GM19468 (cell line): Measurements from ENCODE around the gene RRP7A.
"Not testable (repeated sequence)": the region's sequence is repeated elsewhere in the genome, so short reads cannot be mapped to it uniquely, and the experiment has no call there.

ENCODE experiments used
- ATAC-seq: cut with Tn5 transposase; IDR thresholded peaks from one replicate; pipeline ENCODE4 v1.9.1; 2021; ENCODE audit warnings: mild to moderate bottlenecking, moderate library complexity, moderate number of reproducible peaks; ENCODE audit not compliant: unreplicated experiment; ENCODE audit errors: extremely low read depth

The RRP7A gene

DNA sequence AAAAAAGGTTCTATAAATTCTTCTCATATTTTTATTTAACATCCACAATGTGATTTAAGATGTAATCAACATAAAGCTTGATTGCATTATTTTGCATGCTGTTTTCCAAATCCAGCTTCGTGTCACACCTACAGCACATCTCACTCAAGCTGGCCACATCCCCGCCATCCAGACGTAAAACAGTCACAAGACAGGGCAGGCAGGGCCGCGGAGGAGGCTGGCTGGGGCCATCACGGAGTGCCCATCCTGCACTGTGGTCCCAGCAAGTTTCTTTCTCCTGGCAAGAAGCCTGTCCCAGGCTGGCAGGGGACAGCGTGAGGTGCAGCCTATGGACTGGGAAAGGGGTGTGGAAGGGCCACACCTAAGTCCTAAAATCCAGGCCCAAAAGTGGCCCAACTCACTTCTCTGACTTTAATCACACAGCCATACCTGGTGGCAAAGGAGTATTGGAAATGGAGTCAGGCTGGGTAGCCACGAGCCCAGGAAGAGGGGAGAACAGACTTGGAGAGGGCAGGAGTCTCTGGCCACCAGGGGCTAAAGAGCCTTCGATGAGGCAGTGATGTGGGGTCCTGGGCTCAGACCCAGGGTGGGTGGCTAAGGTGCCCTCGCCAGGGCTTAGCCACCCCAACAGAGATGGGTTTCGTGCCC lies 11.1 kb downstream of the RRP7A start:
- not testable (repeated sequence) for ATAC-seq

DNA sequence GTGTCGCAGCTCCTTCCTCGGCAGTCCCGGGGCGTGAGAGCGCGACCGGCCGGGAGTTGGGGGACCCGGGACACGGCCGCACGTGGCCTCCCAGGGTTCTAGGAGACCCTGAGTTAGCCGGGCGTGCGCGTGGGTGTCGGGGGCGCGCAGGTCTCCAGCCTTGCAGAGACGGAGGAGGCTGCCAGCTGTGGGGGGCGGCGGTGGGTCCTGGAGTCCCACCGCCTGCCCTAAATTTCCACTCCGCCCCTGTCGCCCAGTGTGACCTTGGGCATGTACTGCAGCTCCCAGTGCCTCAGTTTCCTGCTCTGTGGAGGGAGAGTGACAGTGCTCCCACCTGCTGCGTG lies 18.8 kb downstream of the RRP7A start:
- no peak for ATAC-seq

- ATAC-seq: no peak
These were observed 19.3 kb downstream of the RRP7A start for GRCh38 chr22:42500161-42500835.

DNA sequence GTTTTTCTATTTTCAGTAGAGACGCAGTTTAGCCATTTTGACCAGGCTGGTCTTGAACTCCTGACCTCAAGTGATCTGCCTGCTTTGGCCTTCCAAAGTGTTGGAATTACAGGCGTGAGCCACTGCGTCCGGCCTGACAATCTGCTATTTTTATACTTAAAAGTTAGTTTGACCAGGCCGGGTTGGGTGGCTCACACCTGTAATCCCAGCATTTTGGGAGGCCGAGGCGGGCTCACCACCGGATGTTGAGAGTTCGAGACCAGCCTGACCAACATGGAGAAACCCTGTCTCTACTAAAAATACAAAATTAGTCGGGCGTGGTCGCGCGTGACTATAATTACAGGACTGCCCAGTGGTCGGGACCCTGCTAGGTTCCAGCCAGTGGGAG lies 19.8 kb downstream of the RRP7A start:
- ATAC-seq: not testable (repeated sequence)

DNA sequence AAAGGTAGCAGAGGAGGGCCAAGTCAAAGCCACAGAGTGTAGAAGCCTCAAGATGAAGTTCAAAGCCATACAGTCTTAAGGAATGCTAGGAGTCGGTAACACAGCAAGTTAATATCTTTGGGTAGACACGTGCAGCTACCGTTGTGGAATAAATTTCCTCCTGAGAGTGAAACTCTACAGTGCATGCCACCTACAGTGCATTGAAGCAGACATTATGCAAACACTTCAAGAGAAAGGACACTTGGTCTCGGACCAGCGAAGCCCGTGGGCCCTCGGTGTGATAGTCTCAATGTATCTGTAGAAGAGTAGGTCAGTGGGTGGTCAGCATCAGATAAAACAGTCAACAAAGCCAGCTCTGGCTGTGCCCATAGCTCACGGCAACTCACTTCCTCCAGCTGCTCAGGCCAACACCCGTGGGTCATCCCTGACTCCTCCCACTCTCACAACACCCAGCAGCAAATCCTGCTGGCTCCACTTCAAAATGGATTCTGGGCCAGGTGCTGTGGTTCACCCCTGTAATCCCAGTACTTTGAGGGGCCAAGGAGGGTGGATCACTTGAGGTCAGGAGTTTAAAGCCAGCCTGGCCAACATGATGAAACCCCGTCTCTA lies 24.0 kb downstream of the RRP7A start:
- ATAC-seq: peak; percentile 19

- ATAC-seq: no peak
These were observed 26.2 kb downstream of the RRP7A start for GRCh38 chr22:42493393-42493792.

DNA sequence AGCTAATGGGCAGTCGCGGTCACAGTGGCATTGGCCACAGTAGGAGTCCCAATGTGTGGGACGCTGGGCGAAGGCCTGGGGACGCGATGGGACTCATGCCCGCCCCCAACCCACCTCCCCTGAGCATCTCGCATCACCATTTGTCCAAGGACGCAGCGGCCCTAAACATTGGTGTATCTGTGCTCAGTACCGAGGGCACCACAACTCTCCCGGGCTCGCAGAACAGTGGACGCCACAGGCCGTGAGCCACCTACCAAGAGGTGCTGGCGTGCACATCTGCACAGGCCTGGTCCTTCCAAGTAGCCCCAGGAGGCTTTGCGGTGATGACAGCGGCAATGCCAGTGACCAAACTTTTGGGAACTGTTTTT lies 27.3 kb downstream of the RRP7A start:
- no peak for ATAC-seq

DNA sequence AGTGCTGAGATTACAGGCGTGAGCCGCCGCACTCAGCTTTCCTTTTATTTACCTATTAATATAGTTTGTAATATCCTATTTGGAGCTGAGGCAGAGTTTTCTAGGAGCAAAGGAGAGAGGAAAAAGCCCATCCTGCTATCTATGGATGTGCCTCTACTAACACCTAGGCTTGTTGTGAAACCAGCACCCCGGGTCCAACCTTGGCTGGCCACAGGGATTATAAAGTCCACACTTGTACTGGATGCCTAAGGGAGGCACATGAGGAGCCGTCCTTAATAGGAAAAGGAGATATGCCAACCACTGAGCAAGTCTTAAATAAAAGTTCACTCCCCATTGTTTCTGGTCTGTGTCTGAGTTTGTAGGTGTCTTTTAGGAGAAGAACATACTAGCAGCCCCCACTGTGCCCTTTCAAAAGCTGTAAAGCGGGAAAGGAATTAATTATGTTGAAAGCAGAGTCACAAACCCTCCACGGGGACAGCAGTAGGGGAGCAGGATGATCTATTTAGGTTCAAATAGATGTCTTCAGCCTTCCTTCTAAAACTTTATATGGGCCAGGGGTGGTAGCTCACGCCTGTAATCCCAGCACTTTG lies 29.3 kb downstream of the RRP7A start:
- no peak for ATAC-seq

GRCh38 chr22:42489000-42489399 lies 30.6 kb downstream of the RRP7A start:
- no peak for ATAC-seq

GRCh38 chr22:42484506-42484905 lies 35.1 kb downstream of the RRP7A start:
- ATAC-seq: no peak

GRCh38 chr22:42483610-42484223 lies 35.9 kb downstream of the RRP7A start:
- ATAC-seq: not testable (repeated sequence)

DNA sequence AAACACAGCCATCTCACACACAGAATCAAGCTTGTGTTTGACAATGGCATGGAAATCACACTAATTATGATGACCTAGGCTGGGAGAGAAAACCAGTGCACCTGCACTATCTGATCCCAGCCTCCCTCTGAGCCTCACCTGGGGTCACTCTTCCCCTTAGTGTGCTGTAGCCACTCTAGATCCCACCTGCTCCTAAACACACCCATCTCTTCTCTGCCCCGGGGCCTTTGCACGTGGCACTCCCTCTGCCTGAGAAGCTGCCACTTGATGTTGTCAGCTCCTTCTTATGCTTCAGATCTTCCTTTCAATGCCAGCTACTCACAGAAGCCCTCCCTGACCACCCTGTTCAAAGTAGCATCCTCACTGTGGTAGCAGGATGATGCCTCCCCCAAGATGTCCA lies 44.5 kb downstream of the RRP7A start:
- no peak for ATAC-seq

- ATAC-seq: no peak
These were observed 46.0 kb downstream of the RRP7A start for GRCh38 chr22:42473484-42474193.

DNA sequence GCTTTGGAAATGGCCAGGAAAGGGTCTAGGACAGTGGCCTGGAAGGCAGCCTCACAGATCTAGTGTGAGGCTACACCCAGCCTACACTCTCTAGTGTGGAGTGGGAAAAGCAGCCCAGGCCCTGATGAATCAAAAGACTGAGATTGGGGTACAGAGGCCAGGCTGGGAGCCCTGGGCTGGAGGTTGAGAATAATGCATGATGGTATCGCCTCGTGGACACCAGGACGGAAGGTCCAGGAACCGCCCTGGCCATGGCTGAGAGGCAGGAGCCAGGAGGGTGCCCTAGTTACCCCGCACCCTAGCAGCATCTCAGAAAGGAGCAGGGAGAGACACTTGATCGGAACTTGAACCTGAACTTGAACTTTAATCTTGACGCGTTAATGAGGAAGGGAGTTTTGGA lies 46.9 kb downstream of the RRP7A start:
- no peak for ATAC-seq

DNA sequence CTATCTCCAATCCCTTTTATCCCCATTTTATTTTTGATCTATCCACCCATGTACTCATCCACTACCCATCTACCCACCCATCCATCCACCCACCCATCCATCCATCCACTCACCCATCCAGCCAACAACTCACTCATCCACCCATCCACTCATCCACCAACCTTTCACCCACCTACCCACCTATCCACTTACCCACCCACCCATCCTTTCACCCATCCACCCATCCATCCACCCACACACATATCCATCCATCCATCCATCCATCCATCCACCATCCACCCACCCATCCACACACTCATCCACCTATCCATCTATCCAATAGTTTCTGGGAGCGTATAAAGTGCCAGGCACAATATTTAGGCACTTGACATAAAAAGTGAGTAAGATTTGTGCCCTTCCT lies 48.2 kb downstream of the RRP7A start:
- ATAC-seq: no peak

- ATAC-seq: no peak
These were observed 49.1 kb downstream of the RRP7A start for GRCh38 chr22:42470366-42471082.

DNA sequence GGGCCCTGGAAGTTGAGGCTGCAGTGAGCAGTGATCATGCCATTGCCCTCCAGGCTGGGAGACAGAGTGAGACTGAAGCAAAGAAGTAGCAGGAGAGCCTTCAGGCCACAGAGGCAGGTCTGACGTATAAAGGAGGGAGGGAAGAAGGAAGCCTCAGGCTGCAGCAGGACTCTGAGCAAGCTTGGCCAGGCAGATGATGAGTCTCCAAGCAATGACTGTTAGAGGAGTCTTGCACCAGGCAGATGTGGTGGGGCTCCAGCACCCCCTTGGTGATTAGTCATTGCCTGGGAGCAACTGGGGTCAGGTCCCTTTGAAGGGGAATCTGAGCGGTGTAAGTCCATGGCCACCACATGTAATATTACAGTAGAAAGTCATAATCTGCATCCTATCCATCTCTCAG lies 50.8 kb downstream of the RRP7A start:
- no peak for ATAC-seq

- no peak for ATAC-seq
These were observed 57.6 kb downstream of the RRP7A start for GRCh38 chr22:42462016-42462415.

GRCh38 chr22:42461511-42461910 lies 58.1 kb downstream of the RRP7A start:
- ATAC-seq: no peak
